HG03097 (cell line): ENCODE measurements around the gene DNAJC5.

Experiments used
- ATAC-seq: cut with Tn5 transposase; IDR thresholded peaks from one replicate; pipeline ENCODE4 v1.9.1; 2021; ENCODE audit not compliant: unreplicated experiment, low FRiP score

The DNAJC5 gene

GRCh38 chr20:63939061-63939935 lies 44.4 kb downstream of the DNAJC5 start:
- no peak for ATAC-seq

GRCh38 chr20:63940071-63940471 lies 45.1 kb downstream of the DNAJC5 start:
- no peak for ATAC-seq

GRCh38 chr20:63940472-63941266 lies 45.7 kb downstream of the DNAJC5 start:
- ATAC-seq: no peak

GRCh38 chr20:63941282-63942081 lies 46.6 kb downstream of the DNAJC5 start:
- ATAC-seq: no peak

GRCh38 chr20:63942250-63942951 lies 47.5 kb downstream of the DNAJC5 start:
- ATAC-seq: no peak

GRCh38 chr20:63942969-63943807 lies 48.3 kb downstream of the DNAJC5 start:
- ATAC-seq: no peak

GRCh38 chr20:63943808-63944077 lies 48.8 kb downstream of the DNAJC5 start:
- ATAC-seq: no peak

- ATAC-seq: no peak
Measured at GRCh38 chr20:63944078-63944941, 49.4 kb downstream of the DNAJC5 start.

- no peak for ATAC-seq
Measured at GRCh38 chr20:63945031-63945658, 50.2 kb downstream of the DNAJC5 start.

GRCh38 chr20:63945921-63946920 lies 51.3 kb downstream of the DNAJC5 start:
- no peak for ATAC-seq

GRCh38 chr20:63946986-63947637 lies 52.2 kb downstream of the DNAJC5 start:
- no peak for ATAC-seq

- no peak for ATAC-seq
Measured at GRCh38 chr20:63947638-63948456, 52.9 kb downstream of the DNAJC5 start.

GRCh38 chr20:63950701-63951397 lies 55.9 kb downstream of the DNAJC5 start:
- no peak for ATAC-seq

- ATAC-seq: no peak
Measured at GRCh38 chr20:63951398-63952209, 56.7 kb downstream of the DNAJC5 start.
